HG02870 (cell line): ENCODE results near the gene BRWD1.
"Not testable (repeated sequence)": the region's sequence is repeated elsewhere in the genome, so short reads cannot be mapped to it uniquely, and the experiment has no call there.

Experiments
- ATAC-seq: cut with Tn5 transposase; IDR thresholded peaks from one replicate; pipeline ENCODE4 v1.9.1; 2021; ENCODE audit warnings: mild to moderate bottlenecking, moderate library complexity; ENCODE audit not compliant: unreplicated experiment

BRWD1 gene

GRCh38 chr21:39137248-39138178 is 175.9 kb downstream of the BRWD1 start:
- ATAC-seq, result no peak

- ATAC-seq, result no peak
Observed at GRCh38 chr21:39136711-39137110, 176.7 kb downstream of the BRWD1 start.

- not testable (repeated sequence) for ATAC-seq
Observed at GRCh38 chr21:39136138-39136537, 177.3 kb downstream of the BRWD1 start.

- no peak for ATAC-seq
Observed at GRCh38 chr21:39134288-39134810, 179.1 kb downstream of the BRWD1 start.
